Heart left ventricle (tissue), 16 donors: ENCODE results near the gene LSS. TPM values are rescaled to one million over a fixed set of nuclear protein-coding genes. Genes with fewer than 3 reads are reported as not detected.

Experiments
- ATAC-seq, 4 donors: fragments of 200-7000 bp; cut with Tn5 transposase; one replicate each; pipeline ENCODE4 v1.9.1; 2020 to 2022; ENCODE audit warnings: moderate library complexity in 4 of 4, mild to moderate bottlenecking in 3 of 4, moderate number of reproducible peaks in 1 of 4
- DNase-seq, 5 donors: peaks; one replicate each; pipeline ENCODE4 v3.0.0-alpha.2; 2020
- H3K27ac ChIP-seq, 12 donors: fragments of 200-600 bp; sonication (generic) in 4 of 12; one replicate each; pipeline versions ENCODE4 v1.5.0 to v1.8.0; 2016 to 2022; ENCODE audit warnings: mild to moderate bottlenecking in 2 of 12
- H3K27me3 ChIP-seq, 9 donors: fragments of 200-600 bp; sonication (generic) in 2 of 9; one replicate each; pipeline versions ENCODE4 v1.5.1 to v1.8.0; 2016 to 2022; ENCODE audit warnings: mild to moderate bottlenecking in 3 of 9
- H3K36me3 ChIP-seq, 9 donors: fragments of 200-600 bp; sonication (generic) in 2 of 9; one replicate each; pipeline versions ENCODE4 v1.5.0 to v1.8.0; 2018 to 2022; ENCODE audit warnings: mild to moderate bottlenecking in 2 of 9
- H3K4me1 ChIP-seq, 12 donors: fragments of 200-600 bp; sonication (generic) in 4 of 12; one replicate each; pipeline versions ENCODE4 v1.5.0 to v1.8.0; 2016 to 2022; ENCODE audit warnings: mild to moderate bottlenecking in 3 of 12
- H3K4me3 ChIP-seq, 12 donors: fragments of 200-600 bp; sonication (generic) in 4 of 12; one replicate each; pipeline versions ENCODE4 v1.5.0 to v1.8.0; 2017 to 2022; ENCODE audit warnings: mild to moderate bottlenecking in 9 of 12, moderate library complexity in 4 of 12
- H3K9me3 ChIP-seq, 12 donors: fragments of 200-600 bp; sonication (generic) in 4 of 12; one replicate each; pipeline versions ENCODE4 v1.5.0 to v1.8.0; 2016 to 2022; ENCODE audit warnings: mild to moderate bottlenecking in 1 of 12
- POLR2A ChIP-seq, 2 donors: fragments of 450-650 bp; IDR thresholded peaks; one replicate each; pipeline ENCODE4 v1.6.1; 2017; ENCODE audit warnings: antibody characterized with exemption in 2 of 2, mild to moderate bottlenecking in 2 of 2, moderate library complexity in 2 of 2
- WGBS, 4 donors: extraction: QIAGEN DNeasy Blood & Tissue Kit in 2 of 4; methylation state at CpG; one replicate each; pipeline versions ENCODE4 v1.1.5 to v1.1.7; 2013 to 2018; 5-methylcytosine and 5-hydroxymethylcytosine counted together
- intact Hi-C, 10 donors: fragments of 100-400 bp; cut with DNase I; formaldehyde crosslinking; loops; one replicate each; pipeline versions ENCODE4 v1.11.1 to v1.14.2; 2022
- polyA plus RNA-seq, 2 donors: library from polyadenylated mRNA; stranded (reverse); fragments of 200-250 nt; gene quantifications; one replicate each; pipeline ENCODE4 v1.2.3, GENCODE V29; 2013
- total RNA-seq, 9 donors: library from RNA; depleted of rRNA in 2 of 9; stranded (reverse); fragments of >200 nt in 2 of 9; fragmentation: NEBNext Ultra II Directional in 3 of 9; extraction: Animal tissue kit (Norgen Biotek cat#: 25700) in 3 of 9; gene quantifications; one replicate each; pipeline versions ENCODE4 v1.1.0 to v1.2.4, GENCODE V29; 2016 to 2023
- TF ChIP-seq, protein P1 (sequence below), 12 donors: fragments of 200-600 bp; sonication (generic) in 4 of 12; IDR thresholded peaks; one replicate each; pipeline versions ENCODE4 v1.5.0 to v1.8.0; 2018 to 2022; ENCODE audit warnings: antibody characterized with exemption in 12 of 12, mild to moderate bottlenecking in 5 of 12
- donor health status: ischemic (EF 13 %, LVEDD 7.1; RV severe dilation, severe dysfunction).
- donor health status: healthy with polysubstance abuse.
- donor health status: DM: no; HTN: yes; CAD: no.
- donor health status: DM: no; HTN: no; CAD: no.
- donor health status: ischemic (EF 25% LVEDD 6.9; RV normal size, moderate dysfunction).
- donor health status: ischemic (EF 25% LVEDD 5.7; RV mildly dilated, moderate dysfunction).
- donor health status: healthy.
- donor health status: DM: yes; HTN: yes; CAD: no.
- donor health status: ischemic (EF 35%, LVEDD 5.7; RV mildly dilated, moderate dysfunction).
- donor health status: nonischemic (EF 11% LVEDD 7.7; RV severe dilation, severe dysfunction).
- donor health status: DM: yes; HTN: yes; CAD: no.
- donor health status: PGD.
- donor health status: ischemic (EF 29% LVEDD 5.4; RV normal size, mild dysfunction).
- donor health status: nonischemic (EF 23%, LVEDD 6.1; RV moderate dilation, normal function).

The LSS gene
- total and polyA plus RNA-seq, 11 donors = 25.1 to 65.5 (median 40.7) TPM

DNA sequence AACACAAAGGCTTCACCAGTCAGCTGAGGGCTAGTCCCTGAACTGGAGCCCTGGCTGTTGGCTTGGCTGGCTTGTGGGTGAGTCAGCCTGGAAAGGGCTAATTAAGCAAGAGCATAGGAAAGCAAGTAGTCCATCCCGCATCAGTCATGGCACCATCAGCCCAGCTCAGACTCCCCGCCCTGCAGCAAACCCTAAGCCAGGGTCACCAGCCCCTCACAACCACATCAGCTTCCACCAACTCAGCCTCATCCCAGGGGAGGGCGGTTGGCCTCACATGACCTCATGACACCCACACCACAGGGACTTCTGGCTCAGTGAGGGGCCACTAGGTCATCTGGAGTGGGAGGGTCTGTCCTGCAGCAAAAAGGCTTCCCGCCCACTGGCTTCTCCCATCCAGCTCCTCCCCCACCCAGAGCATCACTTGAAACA, 37.3 kb downstream of the LSS start:
- Histone ChIP-seq H3K9me3 (no peaks in the 10 kb centered on the region), H3K27ac (peak overlapping the region in 4 of 12 donors; percentile 81 to 96 (median 90)), H3K4me1 (peaks cover 6 to 43% (median 20%) of the 10 kb centered on the region in 12 donors), H3K4me3 (no peak overlapping the region), H3K36me3 (peaks cover 4 to 53% (median 41%) of the 10 kb centered on the region in 9 donors), H3K27me3 (no peaks in the 10 kb centered on the region)
- 78 to 97% (median 94%) methylated on average over 4 of the region's 4 CpGs for WGBS, 4 donors
- intact Hi-C loops = no loop called here
- TF ChIP-seq, protein P1, sequence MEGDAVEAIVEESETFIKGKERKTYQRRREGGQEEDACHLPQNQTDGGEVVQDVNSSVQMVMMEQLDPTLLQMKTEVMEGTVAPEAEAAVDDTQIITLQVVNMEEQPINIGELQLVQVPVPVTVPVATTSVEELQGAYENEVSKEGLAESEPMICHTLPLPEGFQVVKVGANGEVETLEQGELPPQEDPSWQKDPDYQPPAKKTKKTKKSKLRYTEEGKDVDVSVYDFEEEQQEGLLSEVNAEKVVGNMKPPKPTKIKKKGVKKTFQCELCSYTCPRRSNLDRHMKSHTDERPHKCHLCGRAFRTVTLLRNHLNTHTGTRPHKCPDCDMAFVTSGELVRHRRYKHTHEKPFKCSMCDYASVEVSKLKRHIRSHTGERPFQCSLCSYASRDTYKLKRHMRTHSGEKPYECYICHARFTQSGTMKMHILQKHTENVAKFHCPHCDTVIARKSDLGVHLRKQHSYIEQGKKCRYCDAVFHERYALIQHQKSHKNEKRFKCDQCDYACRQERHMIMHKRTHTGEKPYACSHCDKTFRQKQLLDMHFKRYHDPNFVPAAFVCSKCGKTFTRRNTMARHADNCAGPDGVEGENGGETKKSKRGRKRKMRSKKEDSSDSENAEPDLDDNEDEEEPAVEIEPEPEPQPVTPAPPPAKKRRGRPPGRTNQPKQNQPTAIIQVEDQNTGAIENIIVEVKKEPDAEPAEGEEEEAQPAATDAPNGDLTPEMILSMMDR (IDR thresholded peaks at IDR 0.05) = no peak
- TF ChIP-seq POLR2A (IDR thresholded peaks at IDR 0.05) = no peak
- DNase-seq (peak in 2 of 5 donors; percentile 62 to 66), ATAC-seq (peak in 2 of 4 donors; percentile 21 to 29)

DNA sequence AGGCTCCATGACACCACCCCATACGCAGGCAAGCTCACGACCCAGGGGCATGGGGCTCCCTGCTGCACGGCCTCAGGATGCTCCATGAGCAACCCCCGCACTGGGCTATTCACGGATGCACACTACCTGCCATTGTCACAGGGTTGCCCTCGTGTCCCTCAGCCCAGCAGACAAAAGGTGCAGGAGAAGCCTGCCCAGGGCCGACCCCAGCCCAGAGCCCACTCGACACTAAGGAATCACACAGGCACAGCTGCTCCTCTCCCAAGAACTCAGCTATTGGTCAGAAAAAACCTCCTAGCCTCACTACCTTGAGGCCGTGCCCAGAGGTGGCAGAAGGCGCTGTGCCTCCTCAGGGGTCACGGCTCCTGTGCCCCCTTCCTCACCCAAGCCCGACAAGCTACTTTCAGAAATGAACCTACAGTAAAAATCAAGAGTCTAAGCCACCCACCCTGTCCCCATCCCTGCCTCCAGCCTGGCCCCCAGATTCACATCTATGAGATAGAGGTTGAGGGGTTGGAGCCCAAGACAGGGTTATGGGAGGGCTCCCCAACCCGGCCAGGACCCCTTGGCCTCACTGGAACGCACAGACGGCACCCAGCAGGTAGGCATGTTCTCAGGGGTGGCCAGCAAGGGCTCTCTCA, 38.0 kb downstream of the LSS start:
- TF ChIP-seq POLR2A (IDR thresholded peaks at IDR 0.05) = no peak
- TF ChIP-seq, protein P1 (IDR thresholded peaks at IDR 0.05) = no peak
- Histone ChIP-seq H3K36me3 (peaks cover 2 to 46% (median 35%) of the 10 kb centered on the region in 9 donors), H3K9me3 (no peaks in the 10 kb centered on the region), H3K27ac (peak overlapping the region in 9 of 12 donors; percentile 29 to 96 (median 84)), H3K4me1 (peaks cover 6 to 43% (median 20%) of the 10 kb centered on the region in 12 donors), H3K27me3 (no peaks in the 10 kb centered on the region), H3K4me3 (no peak overlapping the region)
- ATAC-seq = no peak
- intact Hi-C loops = no loop called here
- DNase-seq = peak in 1 of 5 donors; percentile 34
- 88 to 97% (median 94%) methylated on average over 10 to 15 of the region's 15 CpGs for WGBS, 4 donors

- H3K9me3 ChIP-seq = no peaks in the 10 kb centered on the region
- H3K4me1 ChIP-seq = peaks cover 6 to 43% (median 23%) of the 10 kb centered on the region in 12 donors
- H3K27me3 ChIP-seq = no peaks in the 10 kb centered on the region
- H3K27ac ChIP-seq = peak overlapping the region; percentile 68 to 96 (median 85)
- H3K4me3 ChIP-seq = no peak overlapping the region
- DNase-seq (peak in 1 of 5 donors; percentile 49), ATAC-seq (peak in 1 of 4 donors; percentile 4)
- TF ChIP-seq POLR2A (IDR thresholded peaks at IDR 0.05) = no peak
- TF ChIP-seq, protein P1 (IDR thresholded peaks at IDR 0.05) = no peak
- peaks cover 0 to 41% (median 29%) of the 10 kb centered on the region in 9 donors for H3K36me3 ChIP-seq
- WGBS, 4 donors = 96 to 97% (median 97%) methylated on average over 6 to 14 of the region's 14 CpGs
- intact Hi-C loops = loop anchor here in 4 of 10 donors (2.0 to 5.0 kb wide), 3 partner anchors 32 to 39 kb away; partner anchors contain the start of gene LSS (in 2 of the 4)
Observed at GRCh38 chr21:46189959-46190490, 38.5 kb downstream of the LSS start.
